WTC11 (cell line): ENCODE data around the gene TACC2. TPM values are rescaled to one million over a fixed set of nuclear protein-coding genes. Genes with fewer than 3 reads are reported as not detected.

ENCODE experiments used
- ATAC-seq: fragments of 200-7000 bp; cut with Tn5 transposase; 2 replicates; pipeline ENCODE4 v1.10.0; 2021; ENCODE audit warnings: mild to moderate bottlenecking, moderate library complexity
- CTCF ChIA-PET: fragments of 300-600 bp; sonication (Branson Sonifier 250); formaldehyde crosslinking; loops from one replicate; lab custom pipeline; 2021; ENCODE audit warnings: antibody characterized with exemption; lab: Charles Lee
- POLR2A ChIA-PET: fragments of 350-600 bp; sonication (Branson Sonifier 250); formaldehyde crosslinking; loops from one replicate; lab custom pipeline; 2021; ENCODE audit warnings: antibody characterized with exemption; lab: Charles Lee
- DNase-seq: peaks from one replicate; pipeline ENCODE4 v3.0.0; 2021; ENCODE audit warnings: low spot score
- H3K27ac Mint-ChIP-seq: 2 replicates; pipeline ENCODE4 v1.8.0; 2021; ENCODE audit warnings: mixed read lengths
- H3K27me3 Mint-ChIP-seq: 2 replicates; pipeline ENCODE4 v1.8.0; 2021; ENCODE audit warnings: low read depth, mild to moderate bottlenecking, moderate library complexity, mixed read lengths
- H3K36me3 Mint-ChIP-seq: 2 replicates; pipeline ENCODE4 v1.8.0; 2021; ENCODE audit warnings: mixed read lengths
- H3K4me1 Mint-ChIP-seq: 2 replicates; pipeline ENCODE4 v1.8.0; 2022; ENCODE audit warnings: mixed read lengths
- H3K4me3 Mint-ChIP-seq: 2 replicates; pipeline ENCODE4 v1.8.0; 2021; ENCODE audit warnings: mild to moderate bottlenecking, moderate library complexity, mixed read lengths
- H3K9me3 Mint-ChIP-seq: 2 replicates; pipeline ENCODE4 v1.8.0; 2021; ENCODE audit warnings: mixed read lengths
- FOXP1 ChIP-seq: sonication (generic); formaldehyde crosslinking; IDR thresholded peaks from 2 replicates; pipeline ENCODE4 v1.8.0; 2022; ENCODE audit warnings: missing genetic modification reagents, mild to moderate bottlenecking, moderate library complexity, borderline replicate concordance
- GABPB1 ChIP-seq: sonication (generic); formaldehyde crosslinking; IDR thresholded peaks from 2 replicates; pipeline ENCODE4 v1.8.1; 2023; ENCODE audit warnings: mild to moderate bottlenecking, missing genetic modification reagents
- GTF2I ChIP-seq: fragments of 250-450 bp; sonication (Bioruptor Pico); conservative IDR thresholded peaks from 2 replicates; pipeline ENCODE4 v1.4.0; 2021; ENCODE audit warnings: mild to moderate bottlenecking
- JUN ChIP-seq: sonication (generic); formaldehyde crosslinking; IDR thresholded peaks from 2 replicates; pipeline ENCODE4 v1.8.0; 2023; ENCODE audit warnings: mild to moderate bottlenecking, missing genetic modification reagents
- NFATC4 ChIP-seq: fragments of 250-450 bp; sonication (Bioruptor Pico); IDR thresholded peaks from 2 replicates; pipeline ENCODE4 v1.9.0; 2021; ENCODE audit warnings: mild to moderate bottlenecking
- NR2C2 ChIP-seq: sonication (generic); formaldehyde crosslinking; IDR thresholded peaks from 2 replicates; pipeline ENCODE4 v1.8.0; 2022; ENCODE audit warnings: mild to moderate bottlenecking, missing genetic modification reagents
- NR3C1 ChIP-seq: sonication (generic); formaldehyde crosslinking; conservative IDR thresholded peaks from 2 replicates; pipeline ENCODE4 v1.8.1; 2023; ENCODE audit warnings: low read depth, mild to moderate bottlenecking, missing genetic modification reagents
- ZNF317 ChIP-seq: sonication (generic); formaldehyde crosslinking; IDR thresholded peaks from 2 replicates; pipeline ENCODE4 v1.8.1; 2023; ENCODE audit warnings: low read depth, mild to moderate bottlenecking, moderate library complexity, missing genetic modification reagents, borderline replicate concordance
- ZNF396 ChIP-seq: fragments of 250-450 bp; sonication (Bioruptor Pico); IDR thresholded peaks from 2 replicates; pipeline ENCODE4 v1.8.0; 2021; ENCODE audit warnings: mild to moderate bottlenecking, moderate library complexity, borderline replicate concordance
- ZNF671 ChIP-seq: fragments of 250-450 bp; sonication (Bioruptor Pico); IDR thresholded peaks from 2 replicates; pipeline ENCODE4 v1.8.0; 2021; ENCODE audit warnings: mild to moderate bottlenecking
- total RNA-seq: library from RNA; stranded (reverse); gene quantifications from 3 replicates; pipeline ENCODE4 v1.2.3, GENCODE V29; 2021
- TF ChIP-seq, protein P1 (sequence below): sonication (generic); formaldehyde crosslinking; IDR thresholded peaks from 2 replicates; pipeline ENCODE4 v1.8.0; 2023; ENCODE audit warnings: missing genetic modification reagents
- TF ChIP-seq, protein P2 (sequence below): fragments of 250-450 bp; sonication (Bioruptor Pico); IDR thresholded peaks from 2 replicates; pipeline ENCODE4 v2.1.2; 2022; ENCODE audit warnings: mild to moderate bottlenecking, moderate library complexity
- TF ChIP-seq, protein P3 (sequence below): sonication (generic); formaldehyde crosslinking; conservative IDR thresholded peaks from 2 replicates; pipeline ENCODE4 v1.8.1; 2022; ENCODE audit warnings: mild to moderate bottlenecking, missing genetic modification reagents
- TF ChIP-seq, protein P4 (sequence below): sonication (generic); formaldehyde crosslinking; IDR thresholded peaks from 2 replicates; pipeline ENCODE4 v1.8.1; 2022; ENCODE audit warnings: low read depth, missing genetic modification reagents, borderline replicate concordance
- TF ChIP-seq, protein P5 (sequence below): sonication (generic); formaldehyde crosslinking; IDR thresholded peaks from 2 replicates; pipeline ENCODE4 v1.8.0; 2022; ENCODE audit warnings: mild to moderate bottlenecking, missing genetic modification reagents
- TF ChIP-seq, protein P6 (sequence below): sonication (generic); formaldehyde crosslinking; IDR thresholded peaks from 2 replicates; pipeline ENCODE4 v1.8.1; 2023; ENCODE audit warnings: mild to moderate bottlenecking, missing genetic modification reagents
- TF ChIP-seq, protein P7 (sequence below): sonication (generic); formaldehyde crosslinking; IDR thresholded peaks from 2 replicates; pipeline ENCODE4 v1.8.1; 2022; ENCODE audit warnings: missing genetic modification reagents, borderline replicate concordance
- TF ChIP-seq, protein P8 (sequence below): sonication (generic); formaldehyde crosslinking; IDR thresholded peaks from 2 replicates; pipeline ENCODE4 v1.8.1; 2022; ENCODE audit warnings: mild to moderate bottlenecking, moderate library complexity, missing genetic modification reagents
- TF ChIP-seq, protein P9 (sequence below): sonication (generic); formaldehyde crosslinking; IDR thresholded peaks from 2 replicates; pipeline ENCODE4 v1.8.1; 2022; ENCODE audit warnings: low read depth, mild to moderate bottlenecking, moderate library complexity, missing genetic modification reagents, borderline replicate concordance
- TF ChIP-seq, protein P10 (sequence below): fragments of 250-450 bp; sonication (Bioruptor Pico); IDR thresholded peaks from 2 replicates; pipeline ENCODE4 v1.9.0; 2021; ENCODE audit warnings: mild to moderate bottlenecking

TACC2 gene
- total RNA-seq, 1 experiment from 2014 or later, result 28.9 TPM

DNA sequence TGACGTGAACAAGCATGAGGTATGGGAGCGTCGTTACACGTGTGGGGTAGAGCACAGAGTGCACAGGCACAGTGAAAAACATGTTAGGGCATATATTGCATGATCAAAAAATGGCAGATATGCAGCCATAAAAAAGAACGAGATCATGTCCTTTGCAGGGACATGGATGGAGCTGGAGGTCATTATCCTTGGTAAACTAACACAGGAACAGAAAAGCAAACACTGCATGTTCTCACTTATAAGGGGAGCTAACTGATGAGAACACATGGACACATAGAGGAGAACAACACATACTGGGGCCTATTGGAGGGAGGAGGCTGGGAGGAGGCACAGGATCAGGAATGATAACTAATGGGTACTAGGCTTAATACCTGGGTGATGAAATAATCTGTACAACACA is 66.3 kb downstream of the TACC2 start (continued):
- TF ChIP-seq, protein P1, sequence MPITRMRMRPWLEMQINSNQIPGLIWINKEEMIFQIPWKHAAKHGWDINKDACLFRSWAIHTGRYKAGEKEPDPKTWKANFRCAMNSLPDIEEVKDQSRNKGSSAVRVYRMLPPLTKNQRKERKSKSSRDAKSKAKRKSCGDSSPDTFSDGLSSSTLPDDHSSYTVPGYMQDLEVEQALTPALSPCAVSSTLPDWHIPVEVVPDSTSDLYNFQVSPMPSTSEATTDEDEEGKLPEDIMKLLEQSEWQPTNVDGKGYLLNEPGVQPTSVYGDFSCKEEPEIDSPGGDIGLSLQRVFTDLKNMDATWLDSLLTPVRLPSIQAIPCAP, result no peak
- TF ChIP-seq JUN (CRISPR knock-in tag) (no peak), NR2C2 (CRISPR knock-in tag) (no peak), NR3C1 (CRISPR knock-in tag) (no peak), GTF2I (CRISPR knock-in tag) (no peak)
- TF ChIP-seq, protein P2, sequence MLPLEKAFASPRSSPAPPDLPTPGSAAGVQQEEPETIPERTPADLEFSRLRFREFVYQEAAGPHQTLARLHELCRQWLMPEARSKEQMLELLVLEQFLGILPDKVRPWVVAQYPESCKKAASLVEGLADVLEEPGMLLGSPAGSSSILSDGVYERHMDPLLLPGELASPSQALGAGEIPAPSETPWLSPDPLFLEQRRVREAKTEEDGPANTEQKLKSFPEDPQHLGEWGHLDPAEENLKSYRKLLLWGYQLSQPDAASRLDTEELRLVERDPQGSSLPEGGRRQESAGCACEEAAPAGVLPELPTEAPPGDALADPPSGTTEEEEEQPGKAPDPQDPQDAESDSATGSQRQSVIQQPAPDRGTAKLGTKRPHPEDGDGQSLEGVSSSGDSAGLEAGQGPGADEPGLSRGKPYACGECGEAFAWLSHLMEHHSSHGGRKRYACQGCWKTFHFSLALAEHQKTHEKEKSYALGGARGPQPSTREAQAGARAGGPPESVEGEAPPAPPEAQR, result no peak
- TF ChIP-seq, protein P3, sequence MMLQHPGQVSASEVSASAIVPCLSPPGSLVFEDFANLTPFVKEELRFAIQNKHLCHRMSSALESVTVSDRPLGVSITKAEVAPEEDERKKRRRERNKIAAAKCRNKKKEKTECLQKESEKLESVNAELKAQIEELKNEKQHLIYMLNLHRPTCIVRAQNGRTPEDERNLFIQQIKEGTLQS (CRISPR knock-in tag), result no peak
- TF ChIP-seq, protein P4, sequence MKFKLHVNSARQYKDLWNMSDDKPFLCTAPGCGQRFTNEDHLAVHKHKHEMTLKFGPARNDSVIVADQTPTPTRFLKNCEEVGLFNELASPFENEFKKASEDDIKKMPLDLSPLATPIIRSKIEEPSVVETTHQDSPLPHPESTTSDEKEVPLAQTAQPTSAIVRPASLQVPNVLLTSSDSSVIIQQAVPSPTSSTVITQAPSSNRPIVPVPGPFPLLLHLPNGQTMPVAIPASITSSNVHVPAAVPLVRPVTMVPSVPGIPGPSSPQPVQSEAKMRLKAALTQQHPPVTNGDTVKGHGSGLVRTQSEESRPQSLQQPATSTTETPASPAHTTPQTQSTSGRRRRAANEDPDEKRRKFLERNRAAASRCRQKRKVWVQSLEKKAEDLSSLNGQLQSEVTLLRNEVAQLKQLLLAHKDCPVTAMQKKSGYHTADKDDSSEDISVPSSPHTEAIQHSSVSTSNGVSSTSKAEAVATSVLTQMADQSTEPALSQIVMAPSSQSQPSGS, result no peak
- TF ChIP-seq, protein P5, sequence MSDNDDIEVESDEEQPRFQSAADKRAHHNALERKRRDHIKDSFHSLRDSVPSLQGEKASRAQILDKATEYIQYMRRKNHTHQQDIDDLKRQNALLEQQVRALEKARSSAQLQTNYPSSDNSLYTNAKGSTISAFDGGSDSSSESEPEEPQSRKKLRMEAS, result no peak

DNA sequence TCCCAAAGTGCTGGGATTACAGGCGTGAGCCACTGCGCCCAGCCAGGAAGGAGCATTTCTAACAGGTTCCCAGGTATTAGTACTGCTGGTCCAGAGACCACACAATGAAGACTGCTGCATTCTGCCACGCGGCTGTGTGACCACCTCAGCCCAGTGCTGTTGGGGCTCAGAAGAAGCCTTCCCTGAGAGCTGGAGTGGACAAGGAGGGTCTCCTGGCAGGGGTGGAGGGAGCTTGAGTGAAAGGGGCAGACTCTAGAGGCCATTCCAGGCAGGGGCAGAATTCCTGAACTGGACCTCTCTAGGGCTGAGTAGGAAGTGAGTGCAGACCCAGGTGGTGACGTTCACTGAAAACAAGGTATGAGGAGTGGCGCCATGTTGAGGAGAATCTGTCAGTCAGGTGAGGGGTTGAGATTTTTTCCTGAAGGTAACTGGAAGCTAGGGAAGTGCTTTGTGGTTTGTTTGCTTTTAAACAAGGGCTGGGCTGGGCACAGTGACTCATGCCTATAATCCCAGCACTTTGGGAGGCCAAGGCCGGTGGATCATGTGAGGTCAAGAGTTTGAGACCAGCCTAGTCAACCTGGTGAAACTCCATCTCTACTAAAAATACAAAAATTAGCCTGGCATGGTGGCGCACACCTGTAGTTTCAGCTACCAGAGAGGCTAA is 67.6 kb downstream of the TACC2 start:
- TF ChIP-seq NFATC4 (no peak), ZNF396 (no peak), NR2C2 (CRISPR knock-in tag) (no peak), ZNF317 (CRISPR knock-in tag) (no peak), ZNF671 (no peak)
- TF ChIP-seq, protein P6, sequence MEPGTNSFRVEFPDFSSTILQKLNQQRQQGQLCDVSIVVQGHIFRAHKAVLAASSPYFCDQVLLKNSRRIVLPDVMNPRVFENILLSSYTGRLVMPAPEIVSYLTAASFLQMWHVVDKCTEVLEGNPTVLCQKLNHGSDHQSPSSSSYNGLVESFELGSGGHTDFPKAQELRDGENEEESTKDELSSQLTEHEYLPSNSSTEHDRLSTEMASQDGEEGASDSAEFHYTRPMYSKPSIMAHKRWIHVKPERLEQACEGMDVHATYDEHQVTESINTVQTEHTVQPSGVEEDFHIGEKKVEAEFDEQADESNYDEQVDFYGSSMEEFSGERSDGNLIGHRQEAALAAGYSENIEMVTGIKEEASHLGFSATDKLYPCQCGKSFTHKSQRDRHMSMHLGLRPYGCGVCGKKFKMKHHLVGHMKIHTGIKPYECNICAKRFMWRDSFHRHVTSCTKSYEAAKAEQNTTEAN, result no peak
- TF ChIP-seq, protein P2, result no peak
- H3K9me3 Mint-ChIP-seq, result no peaks in the 10 kb centered on the region
- no peaks in the 10 kb centered on the region; the same call in 1 of the 2 replicates for H3K27me3 Mint-ChIP-seq
- no peaks in the 10 kb centered on the region for H3K36me3 Mint-ChIP-seq
- CTCF ChIA-PET, result no interaction called here
- no peak overlapping the region for H3K4me3 Mint-ChIP-seq
- H3K27ac Mint-ChIP-seq, result no peak overlapping the region
- POLR2A ChIA-PET, result no interaction called here
- peaks cover 19% of the 10 kb centered on the region for H3K4me1 Mint-ChIP-seq
- no peak for DNase-seq
- ATAC-seq, result no peak

DNA sequence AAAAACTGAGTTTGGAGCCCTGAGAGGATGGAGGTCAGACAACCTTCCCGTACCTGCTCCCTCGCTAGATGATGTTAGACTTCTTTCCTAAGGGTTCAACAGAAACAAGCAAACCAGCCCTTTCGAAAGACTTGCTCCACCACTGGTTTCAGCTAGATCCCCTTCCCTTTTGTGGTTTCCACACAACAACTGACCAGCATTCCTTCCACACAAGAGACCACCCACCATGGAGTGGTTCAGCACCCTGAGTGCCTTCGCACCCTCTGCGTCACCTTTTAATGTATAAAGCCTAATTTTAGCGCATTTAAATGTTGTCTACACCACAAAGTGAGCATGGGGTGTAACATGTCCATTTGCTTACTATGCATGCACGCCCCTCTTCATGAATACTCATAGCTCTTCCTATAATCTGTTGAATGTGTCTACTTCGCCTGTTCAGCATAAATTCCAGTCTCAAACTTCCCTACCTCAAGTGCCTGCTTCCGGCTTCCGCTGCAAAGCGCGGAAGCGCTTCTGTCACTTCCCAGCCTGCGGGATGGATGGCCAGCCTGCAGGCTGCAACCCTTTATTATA is 69.0 kb downstream of the TACC2 start:
- Mint-ChIP-seq H3K9me3 (no peaks in the 10 kb centered on the region), H3K4me3 (no peak overlapping the region), H3K4me1 (peaks cover 17% of the 10 kb centered on the region), H3K36me3 (no peaks in the 10 kb centered on the region), H3K27me3 (no peaks in the 10 kb centered on the region; the same call in 1 of the 2 replicates), H3K27ac (peak overlapping the region; percentile 45; the same call in 1 of the 2 replicates)
- POLR2A ChIA-PET, result no interaction called here
- ATAC-seq, result no peak
- CTCF ChIA-PET, result no interaction called here
- DNase-seq, result no peak
- TF ChIP-seq, protein P7, sequence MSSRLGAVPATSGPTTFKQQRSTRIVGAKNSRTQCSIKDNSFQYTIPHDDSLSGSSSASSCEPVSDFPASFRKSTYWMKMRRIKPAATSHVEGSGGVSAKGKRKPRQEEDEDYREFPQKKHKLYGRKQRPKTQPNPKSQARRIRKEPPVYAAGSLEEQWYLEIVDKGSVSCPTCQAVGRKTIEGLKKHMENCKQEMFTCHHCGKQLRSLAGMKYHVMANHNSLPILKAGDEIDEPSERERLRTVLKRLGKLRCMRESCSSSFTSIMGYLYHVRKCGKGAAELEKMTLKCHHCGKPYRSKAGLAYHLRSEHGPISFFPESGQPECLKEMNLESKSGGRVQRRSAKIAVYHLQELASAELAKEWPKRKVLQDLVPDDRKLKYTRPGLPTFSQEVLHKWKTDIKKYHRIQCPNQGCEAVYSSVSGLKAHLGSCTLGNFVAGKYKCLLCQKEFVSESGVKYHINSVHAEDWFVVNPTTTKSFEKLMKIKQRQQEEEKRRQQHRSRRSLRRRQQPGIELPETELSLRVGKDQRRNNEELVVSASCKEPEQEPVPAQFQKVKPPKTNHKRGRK (CRISPR knock-in tag), result no peak
- no peak for TF ChIP-seq GABPB1
- TF ChIP-seq, protein P1, result no peak
- TF ChIP-seq, protein P8, sequence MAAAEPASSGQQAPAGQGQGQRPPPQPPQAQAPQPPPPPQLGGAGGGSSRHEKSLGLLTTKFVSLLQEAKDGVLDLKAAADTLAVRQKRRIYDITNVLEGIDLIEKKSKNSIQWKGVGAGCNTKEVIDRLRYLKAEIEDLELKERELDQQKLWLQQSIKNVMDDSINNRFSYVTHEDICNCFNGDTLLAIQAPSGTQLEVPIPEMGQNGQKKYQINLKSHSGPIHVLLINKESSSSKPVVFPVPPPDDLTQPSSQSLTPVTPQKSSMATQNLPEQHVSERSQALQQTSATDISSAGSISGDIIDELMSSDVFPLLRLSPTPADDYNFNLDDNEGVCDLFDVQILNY, result no peak
- TF ChIP-seq, protein P9, sequence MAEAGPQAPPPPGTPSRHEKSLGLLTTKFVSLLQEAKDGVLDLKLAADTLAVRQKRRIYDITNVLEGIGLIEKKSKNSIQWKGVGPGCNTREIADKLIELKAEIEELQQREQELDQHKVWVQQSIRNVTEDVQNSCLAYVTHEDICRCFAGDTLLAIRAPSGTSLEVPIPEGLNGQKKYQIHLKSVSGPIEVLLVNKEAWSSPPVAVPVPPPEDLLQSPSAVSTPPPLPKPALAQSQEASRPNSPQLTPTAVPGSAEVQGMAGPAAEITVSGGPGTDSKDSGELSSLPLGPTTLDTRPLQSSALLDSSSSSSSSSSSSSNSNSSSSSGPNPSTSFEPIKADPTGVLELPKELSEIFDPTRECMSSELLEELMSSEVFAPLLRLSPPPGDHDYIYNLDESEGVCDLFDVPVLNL, result no peak
- TF ChIP-seq, protein P10, sequence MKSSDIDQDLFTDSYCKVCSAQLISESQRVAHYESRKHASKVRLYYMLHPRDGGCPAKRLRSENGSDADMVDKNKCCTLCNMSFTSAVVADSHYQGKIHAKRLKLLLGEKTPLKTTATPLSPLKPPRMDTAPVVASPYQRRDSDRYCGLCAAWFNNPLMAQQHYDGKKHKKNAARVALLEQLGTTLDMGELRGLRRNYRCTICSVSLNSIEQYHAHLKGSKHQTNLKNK (CRISPR knock-in tag), result no peak
- no peak for TF ChIP-seq FOXP1 (CRISPR knock-in tag)
